Measurements from ENCODE around the gene PCDHA7. TPM values are rescaled to one million over a fixed set of nuclear protein-coding genes. Genes with fewer than 3 reads are reported as not detected.
"Not testable (repeated sequence)": the region's sequence is repeated elsewhere in the genome, so short reads cannot be mapped to it uniquely, and the experiment has no call there.

PCDHA7 gene
- total RNA-seq, 3 donors from 2014 or later, result not detected

DNA sequence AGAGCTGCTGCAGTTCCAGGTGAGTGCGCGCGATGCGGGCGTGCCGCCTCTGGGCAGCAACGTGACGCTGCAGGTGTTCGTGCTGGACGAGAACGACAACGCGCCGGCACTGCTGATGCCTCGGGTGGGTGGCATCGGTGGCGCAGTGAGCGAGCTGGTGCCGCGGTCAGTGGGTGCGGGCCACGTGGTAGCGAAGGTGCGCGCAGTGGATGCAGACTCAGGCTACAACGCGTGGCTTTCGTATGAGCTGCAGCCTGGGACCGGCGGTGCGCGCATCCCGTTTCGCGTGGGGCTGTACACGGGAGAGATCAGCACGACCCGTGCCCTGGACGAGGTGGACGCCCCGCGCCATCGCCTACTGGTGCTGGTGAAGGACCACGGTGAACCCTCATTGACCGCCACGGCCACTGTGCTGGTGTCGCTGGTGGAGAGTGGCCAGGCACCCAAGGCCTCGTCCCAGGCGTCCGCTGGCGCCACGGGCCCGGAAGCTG is 31.2 kb upstream of the PCDHA7 start:
- DNase-seq, result no peak
- Mint-ChIP-seq H3K9me3 (peaks cover 18% of the 10 kb centered on the region), H3K36me3 (ENCODE audit: insufficient read depth) (peaks cover 2% of the 10 kb centered on the region), H3K4me3 (no peak overlapping the region), H3K27me3 (ENCODE audit: low read depth) (peaks cover 34% of the 10 kb centered on the region), H3K4me1 (ENCODE audit: low read depth) (no peaks in the 10 kb centered on the region)
- ATAC-seq, result no peak

DNA sequence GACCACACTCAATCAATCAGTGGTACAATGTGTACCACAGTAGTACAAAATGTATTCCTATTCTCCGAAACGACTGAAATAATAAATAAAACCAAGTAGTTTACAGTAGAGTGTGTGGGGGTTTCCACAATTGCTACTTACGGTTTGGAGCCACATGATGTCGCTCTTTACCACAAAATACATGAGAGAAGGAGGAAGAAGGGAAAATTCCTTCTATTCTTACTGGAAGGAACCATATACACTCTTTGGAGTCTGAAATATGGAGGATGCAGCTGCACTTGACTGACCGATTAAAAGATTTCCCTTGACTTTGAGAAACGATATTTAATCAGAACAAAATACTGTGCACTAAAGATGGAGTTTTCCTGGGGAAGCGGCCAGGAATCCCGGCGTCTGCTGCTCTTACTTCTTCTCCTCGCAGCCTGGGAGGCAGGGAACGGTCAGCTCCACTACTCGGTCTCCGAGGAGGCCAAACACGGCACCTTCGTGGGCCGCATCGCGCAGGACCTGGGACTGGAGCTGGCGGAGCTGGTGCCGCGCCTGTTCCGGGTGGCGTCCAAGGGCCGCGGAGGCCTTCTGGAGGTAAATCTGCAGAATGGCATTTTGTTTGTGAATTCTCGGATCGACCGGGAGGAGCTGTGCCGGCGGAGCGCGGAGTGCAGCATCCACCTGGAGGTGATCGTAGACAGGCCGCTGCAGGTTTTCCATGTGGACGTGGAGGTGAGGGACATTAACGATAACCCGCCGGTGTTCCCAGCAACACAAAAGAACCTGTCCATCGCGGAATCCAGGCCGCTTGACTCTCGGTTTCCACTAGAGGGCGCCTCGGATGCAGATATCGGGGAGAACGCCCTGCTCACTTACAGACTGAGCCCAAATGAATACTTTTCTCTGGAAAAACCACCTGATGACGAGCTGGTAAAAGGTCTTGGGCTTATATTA is 27.0 kb upstream of the PCDHA7 start, which contains the start of gene PCDHA4:
TSS of gene PCDHA4 (plus strand) at position 235 of the 942 bp plus-strand sequence.
- ATAC-seq (no peak), DNase-seq (no peak)
- H3K4me1 Mint-ChIP-seq (ENCODE audit: low read depth), result no peaks in the 10 kb centered on the region
- H3K9me3 Mint-ChIP-seq, result peaks cover 26% of the 10 kb centered on the region
- H3K36me3 Mint-ChIP-seq (ENCODE audit: insufficient read depth), result peaks cover 2% of the 10 kb centered on the region
- H3K4me3 Mint-ChIP-seq, result no peak within 1 kb of the TSS
- H3K27me3 Mint-ChIP-seq (ENCODE audit: low read depth), result peaks cover 25% of the 10 kb centered on the region

DNA sequence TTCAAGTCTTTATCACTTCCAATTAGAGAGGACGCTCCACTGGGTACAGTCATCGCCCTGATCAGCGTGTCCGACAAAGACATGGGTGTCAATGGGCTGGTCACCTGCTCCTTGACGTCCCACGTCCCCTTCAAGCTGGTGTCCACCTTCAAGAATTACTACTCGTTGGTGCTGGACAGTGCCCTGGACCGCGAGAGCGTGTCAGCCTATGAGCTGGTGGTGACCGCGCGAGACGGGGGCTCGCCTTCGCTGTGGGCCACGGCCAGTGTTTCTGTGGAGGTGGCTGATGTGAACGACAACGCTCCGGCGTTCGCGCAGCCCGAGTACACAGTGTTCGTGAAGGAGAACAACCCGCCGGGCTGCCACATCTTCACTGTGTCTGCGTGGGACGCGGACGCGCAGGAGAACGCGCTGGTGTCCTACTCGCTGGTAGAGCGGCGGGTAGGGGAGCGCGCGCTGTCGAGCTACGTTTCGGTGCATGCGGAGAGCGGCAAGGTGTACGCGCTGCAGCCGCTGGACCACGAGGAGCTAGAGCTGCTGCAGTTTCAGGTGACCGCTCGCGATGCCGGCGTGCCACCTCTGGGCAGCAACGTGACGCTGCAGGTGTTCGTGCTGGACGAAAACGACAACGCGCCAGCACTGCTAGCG is 25.7 kb upstream of the PCDHA7 start:
- not testable (repeated sequence) for ATAC-seq; DNase-seq; H3K4me1 Mint-ChIP-seq (ENCODE audit: low read depth); H3K4me3 Mint-ChIP-seq; H3K36me3 Mint-ChIP-seq (ENCODE audit: insufficient read depth)
- H3K9me3 Mint-ChIP-seq, result peaks cover 31% of the 10 kb centered on the region
- H3K27me3 Mint-ChIP-seq (ENCODE audit: low read depth), result peaks cover 28% of the 10 kb centered on the region

DNA sequence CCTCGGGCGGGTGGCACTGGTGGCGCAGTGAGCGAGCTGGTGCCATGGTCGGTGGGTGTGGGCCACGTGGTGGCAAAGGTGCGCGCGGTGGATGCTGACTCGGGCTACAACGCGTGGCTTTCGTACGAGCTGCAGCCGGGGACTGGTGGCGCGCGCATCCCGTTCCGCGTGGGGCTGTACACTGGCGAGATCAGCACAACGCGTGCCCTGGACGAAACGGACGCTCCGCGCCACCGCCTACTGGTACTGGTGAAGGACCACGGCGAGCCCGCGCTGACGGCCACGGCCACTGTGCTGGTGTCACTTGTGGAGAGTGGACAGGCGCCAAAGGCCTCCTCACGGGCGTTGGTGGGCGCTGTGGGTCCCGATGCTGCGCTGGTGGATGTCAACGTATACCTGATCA is 25.2 kb upstream of the PCDHA7 start:
- Mint-ChIP-seq H3K27me3 (ENCODE audit: low read depth) (peaks cover 28% of the 10 kb centered on the region), H3K4me3 (no peak overlapping the region), H3K9me3 (peaks cover 29% of the 10 kb centered on the region), H3K36me3 (ENCODE audit: insufficient read depth) (peaks cover 2% of the 10 kb centered on the region), H3K4me1 (ENCODE audit: low read depth) (no peaks in the 10 kb centered on the region)
- DNase-seq (no peak), ATAC-seq (no peak)

DNA sequence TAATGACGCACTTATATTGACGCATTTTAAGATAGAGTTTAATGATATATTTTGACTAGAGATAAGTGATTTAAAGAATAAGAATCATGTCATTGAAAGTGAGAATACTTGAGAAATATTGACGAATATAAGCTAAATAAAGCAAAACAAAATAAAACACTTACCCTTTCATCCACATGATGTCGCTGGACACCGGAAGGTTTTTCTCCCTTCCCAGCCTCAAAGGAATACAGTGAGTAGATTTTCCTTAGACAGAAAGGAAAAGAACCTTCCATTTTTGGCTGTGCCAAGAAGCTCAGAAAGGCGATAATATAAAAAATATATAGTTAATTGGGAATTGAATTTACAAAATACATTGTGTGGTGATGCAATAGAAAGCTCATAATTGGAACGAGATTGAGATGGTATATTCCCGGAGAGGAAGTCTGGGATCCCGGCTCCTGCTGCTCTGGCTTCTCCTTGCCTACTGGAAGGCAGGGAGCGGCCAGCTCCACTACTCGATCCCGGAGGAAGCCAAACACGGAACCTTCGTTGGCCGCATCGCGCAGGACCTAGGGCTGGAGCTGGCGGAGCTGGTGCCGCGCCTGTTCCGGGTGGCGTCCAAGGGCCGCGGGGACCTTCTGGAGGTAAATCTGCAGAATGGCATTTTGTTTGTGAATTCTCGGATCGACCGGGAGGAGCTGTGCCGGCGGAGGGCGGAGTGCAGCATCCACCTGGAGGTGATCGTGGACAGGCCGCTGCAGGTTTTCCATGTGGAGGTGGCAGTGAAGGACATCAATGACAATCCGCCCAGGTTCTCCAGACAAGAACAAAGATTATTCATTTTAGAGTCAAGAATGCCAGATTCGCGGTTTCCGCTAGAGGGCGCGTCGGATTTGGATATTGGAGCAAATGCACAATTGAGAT is 12.4 kb upstream of the PCDHA7 start, which contains the start of gene PCDHA5:
TSS of gene PCDHA5 (plus strand) at position 239 of the 906 bp plus-strand sequence.
- Mint-ChIP-seq H3K4me1 (ENCODE audit: low read depth) (no peaks in the 10 kb centered on the region), H3K4me3 (no peak within 1 kb of the TSS), H3K9me3 (peaks cover 9% of the 10 kb centered on the region), H3K27me3 (ENCODE audit: low read depth) (peaks cover 18% of the 10 kb centered on the region), H3K36me3 (ENCODE audit: insufficient read depth) (no peaks in the 10 kb centered on the region)
- no peak for DNase-seq
- ATAC-seq, result no peak

DNA sequence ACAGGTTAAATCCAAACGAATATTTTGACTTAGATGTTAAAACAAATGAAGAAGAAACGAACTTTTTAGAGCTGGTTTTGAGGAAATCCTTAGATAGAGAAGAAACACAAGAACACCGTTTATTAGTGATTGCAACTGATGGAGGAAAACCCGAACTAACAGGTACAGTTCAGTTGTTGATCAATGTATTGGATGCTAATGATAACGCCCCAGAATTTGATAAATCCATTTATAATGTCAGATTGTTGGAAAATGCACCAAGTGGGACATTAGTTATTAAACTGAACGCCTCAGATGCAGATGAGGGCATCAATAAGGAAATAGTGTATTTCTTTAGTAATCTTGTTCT is 11.8 kb upstream of the PCDHA7 start:
- ATAC-seq (no peak), DNase-seq (no peak)
- H3K27me3 Mint-ChIP-seq (ENCODE audit: low read depth), result peaks cover 24% of the 10 kb centered on the region
- H3K9me3 Mint-ChIP-seq, result peaks cover 15% of the 10 kb centered on the region
- H3K36me3 Mint-ChIP-seq (ENCODE audit: insufficient read depth), result no peaks in the 10 kb centered on the region
- no peak overlapping the region for H3K4me3 Mint-ChIP-seq
- H3K4me1 Mint-ChIP-seq (ENCODE audit: low read depth), result no peaks in the 10 kb centered on the region

DNA sequence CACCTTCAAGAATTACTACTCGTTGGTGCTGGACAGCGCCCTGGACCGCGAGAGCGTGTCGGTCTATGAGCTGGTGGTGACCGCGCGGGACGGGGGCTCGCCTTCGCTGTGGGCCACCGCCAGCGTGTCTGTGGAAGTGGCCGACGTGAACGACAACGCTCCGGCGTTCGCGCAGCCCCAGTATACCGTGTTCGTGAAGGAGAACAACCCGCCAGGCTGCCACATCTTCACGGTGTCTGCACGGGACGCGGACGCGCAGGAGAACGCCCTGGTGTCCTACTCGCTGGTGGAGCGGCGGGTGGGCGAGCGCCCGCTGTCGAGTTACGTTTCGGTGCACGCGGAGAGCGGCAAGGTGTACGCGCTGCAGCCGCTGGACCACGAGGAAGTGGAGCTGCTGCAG is 11.1 kb upstream of the PCDHA7 start:
- peaks cover 29% of the 10 kb centered on the region for H3K27me3 Mint-ChIP-seq (ENCODE audit: low read depth)

DNA sequence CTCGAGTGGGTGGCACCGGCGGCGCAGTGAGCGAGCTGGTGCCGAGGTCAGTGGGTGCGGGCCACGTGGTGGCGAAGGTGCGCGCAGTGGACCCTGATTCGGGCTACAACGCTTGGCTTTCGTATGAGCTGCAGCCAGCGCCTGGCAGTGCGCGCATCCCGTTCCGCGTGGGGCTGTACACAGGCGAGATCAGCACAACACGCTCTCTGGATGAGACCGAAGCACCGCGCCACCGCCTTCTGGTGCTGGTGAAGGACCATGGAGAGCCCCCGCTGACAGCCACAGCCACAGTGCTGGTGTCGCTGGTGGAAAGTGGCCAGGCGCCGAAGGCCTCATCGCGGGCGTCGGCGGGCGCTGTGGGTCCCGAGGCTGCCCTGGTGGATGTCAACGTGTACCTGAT is 10.6 kb upstream of the PCDHA7 start:
- Mint-ChIP-seq H3K36me3 (ENCODE audit: insufficient read depth) (no peaks in the 10 kb centered on the region), H3K27me3 (ENCODE audit: low read depth) (peaks cover 33% of the 10 kb centered on the region), H3K4me3 (no peak overlapping the region), H3K9me3 (peaks cover 18% of the 10 kb centered on the region), H3K4me1 (ENCODE audit: low read depth) (no peaks in the 10 kb centered on the region)
- no peak for ATAC-seq
- DNase-seq, result no peak

More for the DNA sequence above, 11.1 kb upstream of the PCDHA7 start:
- H3K9me3 Mint-ChIP-seq, result peaks cover 15% of the 10 kb centered on the region
- H3K36me3 Mint-ChIP-seq (ENCODE audit: insufficient read depth); H3K4me3 Mint-ChIP-seq; H3K4me1 Mint-ChIP-seq (ENCODE audit: low read depth); ATAC-seq; DNase-seq: not testable (repeated sequence)

DNA sequence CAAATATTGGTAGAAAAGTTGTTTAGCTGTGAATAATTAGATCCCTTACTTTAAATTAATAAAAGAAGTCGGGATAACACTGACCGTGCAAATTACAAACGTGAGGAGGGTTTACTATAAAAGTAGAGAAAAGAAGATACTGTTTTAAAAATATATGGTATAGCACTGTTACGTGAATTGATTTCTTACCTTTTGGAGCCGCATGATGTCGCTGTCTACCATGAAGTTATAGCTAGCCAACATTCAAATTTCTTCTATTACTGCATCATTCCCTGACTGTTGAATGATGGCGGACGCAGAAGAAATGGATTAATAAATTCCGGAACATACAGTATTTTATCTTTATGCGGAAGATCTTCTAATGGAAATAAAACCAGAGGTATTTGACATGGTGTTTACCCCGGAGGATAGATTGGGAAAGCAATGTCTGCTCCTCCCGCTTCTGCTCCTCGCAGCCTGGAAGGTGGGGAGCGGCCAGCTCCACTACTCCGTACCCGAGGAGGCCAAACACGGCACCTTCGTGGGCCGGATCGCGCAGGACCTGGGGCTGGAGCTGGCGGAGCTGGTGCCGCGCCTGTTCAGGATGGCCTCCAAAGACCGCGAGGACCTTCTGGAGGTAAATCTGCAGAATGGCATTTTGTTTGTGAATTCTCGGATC is 6.2 kb upstream of the PCDHA7 start, which contains the start of gene PCDHA6:
TSS of gene PCDHA6 (plus strand) at position 257 of the 658 bp plus-strand sequence. CDS start at position 389, 132 bp downstream.
- Mint-ChIP-seq H3K36me3 (ENCODE audit: insufficient read depth) (no peaks in the 10 kb centered on the region), H3K4me3 (no peak within 1 kb of the TSS), H3K4me1 (ENCODE audit: low read depth) (no peaks in the 10 kb centered on the region), H3K27me3 (ENCODE audit: low read depth) (peaks cover 45% of the 10 kb centered on the region), H3K9me3 (peaks cover 30% of the 10 kb centered on the region)
- no peak for ATAC-seq
- no peak for DNase-seq

DNA sequence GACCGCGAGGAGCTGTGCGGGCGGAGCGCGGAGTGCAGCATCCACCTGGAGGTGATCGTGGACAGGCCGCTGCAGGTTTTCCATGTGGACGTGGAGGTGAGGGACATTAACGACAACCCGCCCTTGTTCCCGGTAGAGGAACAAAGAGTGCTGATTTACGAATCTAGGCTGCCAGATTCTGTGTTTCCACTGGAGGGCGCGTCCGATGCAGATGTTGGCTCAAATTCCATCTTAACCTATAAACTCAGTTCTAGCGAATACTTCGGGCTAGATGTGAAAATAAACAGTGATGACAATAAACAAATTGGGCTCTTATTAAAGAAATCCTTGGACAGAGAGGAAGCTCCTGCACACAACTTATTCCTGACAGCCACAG is 5.7 kb upstream of the PCDHA7 start:
- peaks cover 48% of the 10 kb centered on the region for H3K27me3 Mint-ChIP-seq (ENCODE audit: low read depth)

DNA sequence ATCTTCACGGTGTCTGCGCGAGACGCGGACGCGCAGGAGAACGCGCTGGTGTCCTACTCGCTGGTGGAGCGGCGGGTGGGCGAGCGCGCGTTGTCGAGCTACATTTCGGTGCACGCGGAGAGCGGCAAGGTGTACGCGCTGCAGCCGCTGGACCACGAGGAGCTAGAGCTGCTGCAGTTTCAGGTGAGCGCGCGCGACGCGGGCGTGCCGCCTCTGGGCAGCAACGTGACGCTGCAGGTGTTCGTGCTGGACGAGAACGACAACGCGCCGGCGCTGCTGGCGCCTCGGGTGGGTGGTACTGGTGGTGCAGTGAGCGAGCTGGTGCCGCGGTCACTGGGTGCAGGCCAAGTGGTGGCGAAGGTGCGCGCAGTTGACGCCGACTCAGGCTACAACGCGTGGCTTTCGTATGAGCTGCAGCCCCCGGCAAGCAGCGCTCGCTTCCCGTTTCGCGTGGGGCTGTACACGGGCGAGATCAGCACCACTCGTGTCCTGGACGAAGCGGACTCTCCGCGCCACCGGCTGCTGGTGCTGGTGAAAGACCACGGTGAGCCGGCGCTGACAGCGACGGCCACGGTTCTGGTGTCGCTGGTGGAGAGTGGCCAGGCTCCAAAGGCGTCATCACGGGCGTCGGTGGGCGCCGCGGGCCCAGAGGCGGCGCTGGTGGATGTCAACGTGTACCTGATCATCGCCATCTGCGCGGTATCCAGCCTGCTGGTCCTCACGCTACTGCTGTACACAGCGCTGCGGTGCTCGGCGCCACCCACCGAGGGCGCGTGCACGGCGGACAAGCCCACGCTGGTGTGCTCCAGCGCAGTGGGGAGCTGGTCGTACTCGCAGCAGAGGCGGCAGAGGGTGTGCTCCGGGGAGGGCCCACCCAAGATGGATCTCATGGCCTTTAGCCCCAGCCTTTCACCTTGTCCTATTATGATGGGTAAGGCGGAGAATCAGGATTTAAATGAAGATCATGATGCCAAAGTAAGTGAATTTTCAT is 4.3 kb upstream of the PCDHA7 start:
- not testable (repeated sequence) for H3K4me1 Mint-ChIP-seq (ENCODE audit: low read depth); H3K36me3 Mint-ChIP-seq (ENCODE audit: insufficient read depth); DNase-seq; ATAC-seq; H3K4me3 Mint-ChIP-seq
- H3K27me3 Mint-ChIP-seq (ENCODE audit: low read depth), result peaks cover 59% of the 10 kb centered on the region
- H3K9me3 Mint-ChIP-seq, result peaks cover 33% of the 10 kb centered on the region

More for the DNA sequence above, 5.7 kb upstream of the PCDHA7 start:
- Mint-ChIP-seq H3K4me1 (ENCODE audit: low read depth) (no peaks in the 10 kb centered on the region), H3K4me3 (no peak overlapping the region), H3K9me3 (peaks cover 33% of the 10 kb centered on the region), H3K36me3 (ENCODE audit: insufficient read depth) (no peaks in the 10 kb centered on the region)
- DNase-seq, result no peak
- ATAC-seq, result no peak

DNA sequence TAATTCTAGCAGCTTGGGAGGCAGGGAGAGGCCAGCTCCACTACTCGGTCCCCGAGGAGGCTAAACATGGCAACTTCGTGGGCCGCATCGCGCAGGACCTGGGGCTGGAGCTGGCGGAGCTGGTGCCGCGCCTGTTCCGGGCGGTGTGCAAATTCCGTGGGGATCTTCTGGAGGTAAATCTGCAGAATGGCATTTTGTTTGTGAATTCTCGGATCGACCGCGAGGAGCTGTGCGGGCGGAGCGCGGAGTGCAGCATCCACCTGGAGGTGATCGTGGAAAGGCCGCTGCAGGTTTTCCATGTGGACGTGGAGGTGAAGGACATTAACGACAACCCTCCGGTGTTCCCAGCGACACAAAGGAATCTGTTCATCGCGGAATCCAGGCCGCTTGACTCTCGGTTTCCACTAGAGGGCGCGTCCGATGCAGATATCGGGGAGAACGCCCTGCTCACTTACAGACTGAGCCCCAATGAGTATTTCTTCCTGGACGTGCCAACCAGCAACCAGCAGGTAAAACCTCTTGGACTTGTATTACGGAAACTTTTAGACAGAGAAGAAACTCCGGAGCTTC is 455 bp downstream of the PCDHA7 start:
- not testable (repeated sequence) for DNase-seq; H3K36me3 Mint-ChIP-seq (ENCODE audit: insufficient read depth); ATAC-seq; H3K4me3 Mint-ChIP-seq; H3K4me1 Mint-ChIP-seq (ENCODE audit: low read depth)
- Mint-ChIP-seq H3K27me3 (ENCODE audit: low read depth) (peaks cover 40% of the 10 kb centered on the region), H3K9me3 (peaks cover 16% of the 10 kb centered on the region)
